ENCODE results near the gene PSMA6. TPM values are rescaled to one million over a fixed set of nuclear protein-coding genes. Genes with fewer than 3 reads are reported as not detected.

PSMA6 gene
- total and polyA plus RNA-seq, 2 of the 13 experiments (the other 11 are each of a cell fraction or from before 2014, with no cell fraction given): 525 to 1,109 TPM

GRCh38 chr14:35353409-35354172 is 61.4 kb downstream of the PSMA6 start (continued):
- TF ChIP-seq ZMYM4 (CRISPR knock-in tag; IDR thresholded peaks at IDR 0.05) (0 out of 2 replicates have a peak, but pooled peaks have one; percentile 18), SP5 (CRISPR knock-in tag; IDR thresholded peaks at IDR 0.05; ENCODE audit: borderline replicate concordance, low read depth) (peak; percentile 72), ZNF576 (CRISPR knock-in tag; IDR thresholded peaks at IDR 0.05) (no peak), RAD21 (CRISPR knock-in tag; IDR thresholded peaks at IDR 0.05) (no peak), HNF1A (IDR thresholded peaks at IDR 0.05; ENCODE audit: low read depth) (no peak), HNF1A (CRISPR knock-in tag; IDR thresholded peaks at IDR 0.05; ENCODE audit: borderline replicate concordance) (no peak), ZNF33A (CRISPR knock-in tag; IDR thresholded peaks at IDR 0.05; ENCODE audit: borderline replicate concordance) (no peak), ZMAT3 (CRISPR knock-in tag; conservative IDR thresholded peaks at IDR 0.05) (no peak), ZUFSP (CRISPR knock-in tag; IDR thresholded peaks at IDR 0.05; ENCODE audit: borderline replicate concordance) (no peak), ZBTB2 (CRISPR knock-in tag; IDR thresholded peaks at IDR 0.05; ENCODE audit: low read depth) (no peak), EZH2 (conservative IDR thresholded peaks at IDR 0.05; ENCODE audit: low read depth, low read length) (no peak), U2AF1 (optimal IDR thresholded peaks at IDR 0.05; ENCODE audit: low read depth, low read length) (no peak), AHR (CRISPR knock-in tag; IDR thresholded peaks at IDR 0.05) (no peak), MATR3 (CRISPR knock-in tag; IDR thresholded peaks at IDR 0.05) (no peak), ZNF549 (CRISPR knock-in tag; IDR thresholded peaks at IDR 0.05) (no peak), HMGXB3 (CRISPR knock-in tag; IDR thresholded peaks at IDR 0.05; ENCODE audit: borderline replicate concordance) (no peak), TBL1XR1 (IDR thresholded peaks at IDR 0.05; ENCODE audit: borderline replicate concordance, low read length, partially characterized antibody) (no peak)
